A549 (cell line): Measurements from ENCODE around the gene PHKB. TPM values are rescaled to one million over a fixed set of nuclear protein-coding genes. Genes with fewer than 3 reads are reported as not detected.
"Not testable (repeated sequence)": the region's sequence is repeated elsewhere in the genome, so short reads cannot be mapped to it uniquely, and the experiment has no call there.

ENCODE experiments used
- ATAC-seq, 2 experiments: fragments of 200-7000 bp in 1 of 2; fragments of >200 bp in 1 of 2; cut with Nextera tagmentation in 1 of 2; cut with Tn5 transposase in 1 of 2; 3 replicates each; pipeline versions ENCODE4 v1.8.0 to v1.9.1; 2018 to 2020; ENCODE audit warnings: mild to moderate bottlenecking in 1 of 2, moderate library complexity in 1 of 2
- CTCF ChIA-PET: fragments of 300-600 bp; sonication (Branson Sonifier 250); formaldehyde crosslinking; extraction: SDS; loops from one replicate; lab custom pipeline; 2021; ENCODE audit warnings: antibody characterized with exemption, inconsistent platforms; lab: Yijun Ruan, JAX
- POLR2A ChIA-PET: fragments of 350-600 bp; formaldehyde crosslinking; extraction: SDS; loops from one replicate; lab custom pipeline; 2021; ENCODE audit warnings: antibody characterized with exemption, inconsistent platforms; lab: Yijun Ruan, JAX
- DNase-seq, 2 experiments: peaks; one replicate each; pipeline versions ENCODE4 v3.0.0 to v3.0.0-alpha.2; 2011 to 2016; ENCODE audit warnings: low read depth in 1 of 2, low spot score in 1 of 2
- FAIRE-seq: peaks from 2 replicates; lab custom pipeline; 2011; peaks lifted over from hg19 to GRCh38; lab: Jason Lieb, UNC
- H3K27ac ChIP-seq, 2 experiments: fragments of >200 bp; sonication (Bioruptor Twin); formaldehyde crosslinking; 3 replicates each; pipeline ENCODE4 v1.5.1; 2016 to 2017
- H3K4me1 ChIP-seq: fragments of >200 bp; sonication (Bioruptor Twin); formaldehyde crosslinking; 3 replicates; pipeline ENCODE4 v1.6.1; 2016
- H3K4me2 ChIP-seq: fragments of >200 bp; sonication (Bioruptor Twin); formaldehyde crosslinking; 3 replicates; pipeline ENCODE4 v1.6.1; 2016
- H3K4me3 ChIP-seq: fragments of >200 bp; sonication (Bioruptor Twin); formaldehyde crosslinking; 3 replicates; pipeline ENCODE4 v1.5.1; 2016
- H3K9me3 ChIP-seq: fragments of >200 bp; sonication (Bioruptor Twin); formaldehyde crosslinking; 3 replicates; pipeline ENCODE4 v1.6.1; 2016
- BHLHE40 ChIP-seq: IDR thresholded peaks from 2 replicates; pipeline ENCODE4 v1.6.1; 2012; ENCODE audit warnings: low read depth, low read length, inconsistent platforms
- CTCF ChIP-seq: fragments of >200 bp; sonication (Bioruptor Twin); formaldehyde crosslinking; IDR thresholded peaks from 3 replicates; pipeline ENCODE4 v1.5.1; 2016
- E2F6 ChIP-seq: IDR thresholded peaks from 2 replicates; pipeline ENCODE4 v1.6.1; 2012; ENCODE audit warnings: low read depth, borderline replicate concordance
- EP300 ChIP-seq, 2 experiments: fragments of >200 bp; sonication (Bioruptor Twin); formaldehyde crosslinking; IDR thresholded peaks; 2 replicates in 1 of 2; 3 replicates in 1 of 2; pipeline ENCODE4 v1.6.1; 2016 to 2017
- ESRRA ChIP-seq: fragments of 150-350 bp; IDR thresholded peaks from 2 replicates; pipeline ENCODE4 v1.6.1; 2014; ENCODE audit warnings: mild to moderate bottlenecking, low read length, borderline replicate concordance
- HDAC2 ChIP-seq: fragments of 200-600 bp; sonication (generic); IDR thresholded peaks from 2 replicates; pipeline ENCODE4 v1.6.1; 2016
- HEYL ChIP-seq: fragments of 250-450 bp; sonication (Bioruptor Pico); IDR thresholded peaks from 2 replicates; pipeline ENCODE4 v1.8.0; 2021; ENCODE audit warnings: mild to moderate bottlenecking, moderate library complexity
- KDM1A ChIP-seq: fragments of 200-600 bp; sonication (generic); IDR thresholded peaks from 2 replicates; pipeline ENCODE4 v1.6.1; 2016; ENCODE audit warnings: low read depth, mild to moderate bottlenecking
- MAFK ChIP-seq: fragments of 450-650 bp; IDR thresholded peaks from 2 replicates; pipeline ENCODE4 v1.6.1; 2014; ENCODE audit not compliant: partially characterized antibody
- MAZ ChIP-seq: fragments of 150-350 bp; IDR thresholded peaks from 2 replicates; pipeline ENCODE4 v1.6.1; 2014; ENCODE audit warnings: antibody characterized with exemption, low read depth, low read length, borderline replicate concordance
- MYC ChIP-seq: IDR thresholded peaks from 2 replicates; pipeline ENCODE4 v1.6.1; 2012; ENCODE audit warnings: mild to moderate bottlenecking, inconsistent platforms, low read length, improper control_type of control experiment, borderline replicate concordance
- NR3C1 ChIP-seq: fragments of >200 bp; sonication (Bioruptor Twin); formaldehyde crosslinking; IDR thresholded peaks from 3 replicates; pipeline ENCODE4 v1.6.1; 2017
- POLR2A ChIP-seq: IDR thresholded peaks from 2 replicates; pipeline ENCODE4 v1.6.1; 2012; ENCODE audit warnings: mild to moderate bottlenecking, low read length
- RAD21 ChIP-seq, 2 experiments: fragments of >200 bp in 1 of 2; sonication (Bioruptor Twin) in 1 of 2; formaldehyde crosslinking in 1 of 2; IDR thresholded peaks in 1 of 2; conservative IDR thresholded peaks in 1 of 2; 2 replicates in 1 of 2; 3 replicates in 1 of 2; pipeline ENCODE4 v1.6.1; 2012 to 2018; ENCODE audit warnings: inconsistent platforms in 1 of 2
- RARB ChIP-seq: fragments of 250-450 bp; sonication (Bioruptor Pico); IDR thresholded peaks from 2 replicates; pipeline ENCODE4 v1.8.0; 2021; ENCODE audit warnings: mild to moderate bottlenecking, moderate library complexity
- RFX5 ChIP-seq: fragments of 450-650 bp; IDR thresholded peaks from 2 replicates; pipeline ENCODE4 v1.7.1; 2014; ENCODE audit warnings: antibody characterized with exemption, mild to moderate bottlenecking, moderate library complexity
- SMC3 ChIP-seq: fragments of >200 bp; sonication (Bioruptor Twin); formaldehyde crosslinking; IDR thresholded peaks from 3 replicates; pipeline ENCODE4 v1.6.1; 2018; ENCODE audit warnings: inconsistent platforms
- ZNF302 ChIP-seq: fragments of 250-450 bp; sonication (Bioruptor Pico); IDR thresholded peaks from 2 replicates; pipeline ENCODE4 v1.9.0; 2021; ENCODE audit warnings: inconsistent platforms, mild to moderate bottlenecking, moderate library complexity
- WGBS: methylation state at CpG from one replicate; pipeline ENCODE4 v1.1.6; 2017; ENCODE audit errors: missing lambda C conversion rate; 5-methylcytosine and 5-hydroxymethylcytosine counted together
- polyA plus RNA-seq, 4 experiments: library from polyadenylated mRNA; depleted of rRNA in 3 of 4; stranded (reverse); fragments of >200 nt; fragmentation: RNase III in 1 of 4; extraction: RNeasy Plus Mini Kit Qiagen cat#74134 plus additional on column Dnase treatment in 1 of 4; gene quantifications; 2 replicates in 3 of 4; 3 replicates in 1 of 4; pipeline ENCODE4 v1.2.3, GENCODE V29; 2011 to 2017
- TF ChIP-seq, protein P1 (sequence below): fragments of 450-650 bp; IDR thresholded peaks from 2 replicates; pipeline ENCODE4 v1.6.1; 2014; ENCODE audit warnings: antibody characterized with exemption

The PHKB gene
- polyA plus RNA-seq, 2 of the 4 experiments (the other 2 are of a cell fraction) = 33.2 to 96.8 TPM

- TF ChIP-seq CTCF = no peak
- TF ChIP-seq, all 56 proteins: peak for 0
These were observed 4.9 kb downstream of the PHKB start (continued) for GRCh38 chr16:47465919-47466630.

DNA sequence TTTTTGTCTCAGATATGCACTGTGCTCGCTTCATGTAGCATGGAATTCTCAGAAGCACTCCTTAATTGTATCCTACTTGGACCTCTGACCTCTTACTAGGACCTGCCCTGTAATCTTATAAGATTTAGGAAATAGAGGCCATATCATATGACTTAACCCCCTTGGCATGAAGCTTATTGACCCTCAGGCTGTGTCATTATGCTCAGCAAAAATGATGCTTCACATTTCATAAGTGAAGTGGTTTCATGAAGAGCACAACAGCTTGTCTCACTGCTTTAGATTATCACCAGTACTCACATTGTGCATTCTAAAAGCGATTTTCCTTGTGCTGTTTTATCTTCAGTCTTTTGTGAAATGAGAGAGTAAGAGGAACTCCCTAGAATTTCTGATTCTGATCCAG, 6.4 kb downstream of the PHKB start:
- CTCF ChIA-PET = interaction anchor here (1.7 kb wide), 1 partner anchor 16 kb away, joined by 4 read pairs; no protein-coding TSS in a partner anchor
- POLR2A ChIA-PET = no interaction called here
- no peak for FAIRE-seq
- Histone ChIP-seq H3K9me3 (no peaks in the 10 kb centered on the region), H3K4me2 (no peak overlapping the region), H3K27ac (no peak overlapping the region), H3K4me1 (peaks cover 11% of the 10 kb centered on the region; the same call in 2 of the 3 replicates), H3K4me3 (no peak overlapping the region)
- DNase-seq = no peak
- 87% methylated on average over 2 of the region's 2 CpGs for WGBS
- TF ChIP-seq MAZ = no peak
- TF ChIP-seq BHLHE40 = no peak
- TF ChIP-seq RFX5 = no peak
- TF ChIP-seq RARB (CRISPR knock-in tag) = no peak
- no peak for TF ChIP-seq POLR2A
- TF ChIP-seq ESRRA = no peak
- no peak for TF ChIP-seq RAD21 (conservative IDR thresholded peaks at IDR 0.05 in 1 of 2, IDR thresholded peaks at IDR 0.05 in 1 of 2)
- no peak for TF ChIP-seq ZNF302 (CRISPR knock-in tag)
- TF ChIP-seq, protein P1, sequence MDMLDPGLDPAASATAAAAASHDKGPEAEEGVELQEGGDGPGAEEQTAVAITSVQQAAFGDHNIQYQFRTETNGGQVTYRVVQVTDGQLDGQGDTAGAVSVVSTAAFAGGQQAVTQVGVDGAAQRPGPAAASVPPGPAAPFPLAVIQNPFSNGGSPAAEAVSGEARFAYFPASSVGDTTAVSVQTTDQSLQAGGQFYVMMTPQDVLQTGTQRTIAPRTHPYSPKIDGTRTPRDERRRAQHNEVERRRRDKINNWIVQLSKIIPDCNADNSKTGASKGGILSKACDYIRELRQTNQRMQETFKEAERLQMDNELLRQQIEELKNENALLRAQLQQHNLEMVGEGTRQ = no peak
- no peak for TF ChIP-seq EP300 (IDR thresholded peaks at IDR 0.05)
- no peak for TF ChIP-seq SMC3
- no peak for TF ChIP-seq E2F6
- TF ChIP-seq HDAC2 = no peak
- no peak for TF ChIP-seq CTCF
- no peak for TF ChIP-seq HEYL (CRISPR knock-in tag)
- no peak for TF ChIP-seq MYC
- no peak for TF ChIP-seq KDM1A
- no peak for TF ChIP-seq MAFK
- no peak for TF ChIP-seq NR3C1
- ATAC-seq = no peak

DNA sequence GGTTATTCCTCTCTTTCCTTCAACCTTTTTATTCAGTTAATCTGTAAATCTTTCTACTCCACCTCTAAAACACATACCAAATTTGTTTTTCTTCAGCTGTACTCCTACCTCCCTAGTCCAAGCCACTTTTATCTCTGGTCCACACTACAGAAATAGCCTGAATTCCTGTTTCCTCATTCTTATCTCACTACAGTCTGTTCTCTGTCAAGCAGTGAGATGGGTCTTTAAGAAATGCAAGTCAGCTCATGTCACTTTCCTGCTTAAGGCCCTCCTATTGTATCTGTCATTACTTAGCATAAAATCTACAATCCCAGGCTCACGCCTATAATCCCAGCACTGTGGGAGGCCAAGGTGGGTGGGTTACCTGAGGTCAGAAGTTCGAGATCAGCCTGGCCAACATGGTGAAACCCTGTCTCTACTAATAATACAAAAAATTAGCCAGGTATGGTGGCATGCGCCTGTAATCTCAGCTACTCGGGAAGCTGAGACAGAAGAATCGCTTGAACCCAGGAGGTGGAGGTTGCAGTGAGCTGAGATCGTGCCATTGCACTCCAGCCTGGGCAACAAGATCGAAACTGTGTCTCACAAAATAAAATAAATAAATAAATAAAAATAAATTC, 7.0 kb downstream of the PHKB start:
- H3K9me3 ChIP-seq, H3K4me2 ChIP-seq, POLR2A ChIA-PET, H3K4me3 ChIP-seq, H3K27ac ChIP-seq, H3K4me1 ChIP-seq, ATAC-seq, FAIRE-seq, DNase-seq: not testable (repeated sequence)
- CTCF ChIA-PET = interaction anchor here (1.7 kb wide), 1 partner anchor 17 kb away, joined by 4 read pairs; no protein-coding TSS in a partner anchor
- 92% methylated on average over 7 of the region's 7 CpGs for WGBS
